ENCODE results near the gene USP21.
"Not testable (repeated sequence)": the region's sequence is repeated elsewhere in the genome, so short reads cannot be mapped to it uniquely, and the experiment has no call there.

USP21 gene

GRCh38 chr1:161159087-161159912, at the start of gene USP21:
USP21 (plus strand) TSS chr1:161159500; CDS start chr1:161160641, 1,141 bp downstream.
- in situ Hi-C loops (cut with HindIII; ENCODE audit: low sequenced_read_pairs): no loop called here

- in situ Hi-C loops (cut with HindIII; ENCODE audit: low sequenced_read_pairs): no loop called here
These were observed 48.2 kb upstream of the USP21 start for GRCh38 chr1:161111117-161111516.

- in situ Hi-C loops (cut with HindIII; ENCODE audit: low sequenced_read_pairs): no loop called here
These were observed 47.8 kb upstream of the USP21 start for GRCh38 chr1:161111527-161111926.

GRCh38 chr1:161113915-161114314, 45.4 kb upstream of the USP21 start:
- in situ Hi-C loops (cut with HindIII; ENCODE audit: low sequenced_read_pairs): no loop called here

- in situ Hi-C loops (cut with HindIII; ENCODE audit: low sequenced_read_pairs): no loop called here
These were observed 44.7 kb upstream of the USP21 start for GRCh38 chr1:161114556-161114955.

GRCh38 chr1:161115132-161115711, 44.1 kb upstream of the USP21 start:
- in situ Hi-C loops (cut with HindIII; ENCODE audit: low sequenced_read_pairs): no loop called here

- in situ Hi-C loops (cut with HindIII; ENCODE audit: low sequenced_read_pairs): not testable (repeated sequence)
These were observed 43.3 kb upstream of the USP21 start for GRCh38 chr1:161115961-161116360.

GRCh38 chr1:161117759-161118581, 41.3 kb upstream of the USP21 start, which contains the start of the genes NIT1 and PFDN2:
NIT1 (plus strand) TSS chr1:161118105; CDS start chr1:161118177, 72 bp downstream.
PFDN2 (minus strand) TSS chr1:161118037; CDS start chr1:161118026, 11 bp downstream.
- in situ Hi-C loops (cut with HindIII; ENCODE audit: low sequenced_read_pairs): no loop called here

- in situ Hi-C loops (cut with HindIII; ENCODE audit: low sequenced_read_pairs): no loop called here
These were observed 40.0 kb upstream of the USP21 start for GRCh38 chr1:161119092-161119903.

GRCh38 chr1:161121042-161121650, 38.2 kb upstream of the USP21 start:
- in situ Hi-C loops (cut with HindIII; ENCODE audit: low sequenced_read_pairs): no loop called here

- in situ Hi-C loops (cut with HindIII; ENCODE audit: low sequenced_read_pairs): no loop called here
These were observed 37.5 kb upstream of the USP21 start for GRCh38 chr1:161121834-161122233.

- in situ Hi-C loops (cut with HindIII; ENCODE audit: low sequenced_read_pairs): no loop called here
These were observed 36.3 kb upstream of the USP21 start for GRCh38 chr1:161122967-161123366.

GRCh38 chr1:161127649-161128048, 31.7 kb upstream of the USP21 start:
- in situ Hi-C loops (cut with HindIII; ENCODE audit: low sequenced_read_pairs): no loop called here

GRCh38 chr1:161128591-161129420, 30.5 kb upstream of the USP21 start:
- in situ Hi-C loops (cut with HindIII; ENCODE audit: low sequenced_read_pairs): no loop called here

- in situ Hi-C loops (cut with HindIII; ENCODE audit: low sequenced_read_pairs): no loop called here
These were observed 29.0 kb upstream of the USP21 start for GRCh38 chr1:161130266-161130665.

- in situ Hi-C loops (cut with HindIII; ENCODE audit: low sequenced_read_pairs): no loop called here
These were observed 27.5 kb upstream of the USP21 start for GRCh38 chr1:161131523-161132409.

- in situ Hi-C loops (cut with HindIII; ENCODE audit: low sequenced_read_pairs): no loop called here
These were observed 26.7 kb upstream of the USP21 start, which contains the start of gene DEDD for GRCh38 chr1:161132410-161133219. DEDD (minus strand) TSS chr1:161132667; CDS start chr1:161124462, 8,205 bp downstream.
